ENCODE results near the gene XDH.

XDH gene

GRCh38 chr2:31414601-31415241 is at the start of gene XDH:
TSS of gene XDH (minus strand) at chr2:31414742. CDS start at chr2:31414666, 76 bp downstream.
- DNase-seq: no peak

- DNase-seq: no peak
These were observed 43.1 kb upstream of the XDH start for GRCh38 chr2:31457651-31458050.

- no peak for DNase-seq
These were observed 32.3 kb upstream of the XDH start for GRCh38 chr2:31446848-31447247.

GRCh38 chr2:31442376-31442775 is 27.8 kb upstream of the XDH start:
- no peak for DNase-seq

GRCh38 chr2:31440764-31441163 is 26.2 kb upstream of the XDH start:
- no peak for DNase-seq

GRCh38 chr2:31434911-31435310 is 20.4 kb upstream of the XDH start:
- DNase-seq: no peak

- no peak for DNase-seq
These were observed 19.0 kb upstream of the XDH start for GRCh38 chr2:31433541-31433940.

GRCh38 chr2:31430439-31431165 is 16.1 kb upstream of the XDH start:
- DNase-seq: no peak

- no peak for DNase-seq
These were observed 15.4 kb upstream of the XDH start for GRCh38 chr2:31429759-31430438.

GRCh38 chr2:31429040-31429439 is 14.5 kb upstream of the XDH start:
- DNase-seq: no peak

GRCh38 chr2:31428001-31428418 is 13.5 kb upstream of the XDH start:
- DNase-seq: no peak

- DNase-seq: no peak
These were observed 11.6 kb upstream of the XDH start for GRCh38 chr2:31426096-31426495.

GRCh38 chr2:31421634-31422033 is 7.1 kb upstream of the XDH start:
- DNase-seq: no peak

GRCh38 chr2:31420936-31421335 is 6.4 kb upstream of the XDH start:
- DNase-seq: no peak

GRCh38 chr2:31419386-31419785 is 4.8 kb upstream of the XDH start:
- no peak for DNase-seq

- no peak for DNase-seq
These were observed 879 bp upstream of the XDH start for GRCh38 chr2:31415421-31415820.

GRCh38 chr2:31413862-31414550 is 536 bp downstream of the XDH start:
- no peak for DNase-seq

- DNase-seq: no peak
These were observed 1.5 kb downstream of the XDH start for GRCh38 chr2:31413025-31413424.

GRCh38 chr2:31411771-31412170 is 2.8 kb downstream of the XDH start:
- DNase-seq: no peak

GRCh38 chr2:31406593-31407385 is 7.8 kb downstream of the XDH start:
- no peak for DNase-seq

- no peak for DNase-seq
These were observed 9.7 kb downstream of the XDH start for GRCh38 chr2:31404827-31405226.

- no peak for DNase-seq
These were observed 10.2 kb downstream of the XDH start for GRCh38 chr2:31404302-31404701.

- DNase-seq: no peak
These were observed 12.2 kb downstream of the XDH start for GRCh38 chr2:31402388-31402787.

Measured in activated CD4-positive, CD25-positive, alpha-beta regulatory T cell (primary cell).